Spinal cord (tissue), 4 donors: Measurements from ENCODE around the gene PRKCD. TPM values are rescaled to one million over a fixed set of nuclear protein-coding genes. Genes with fewer than 3 reads are reported as not detected.

ENCODE experiments used
- polyA plus RNA-seq, 2 donors: library from polyadenylated mRNA; unstranded; fragments of 120-200 nt; gene quantifications; one replicate each; pipeline ENCODE4 v1.2.1, GENCODE V29; 2013; ENCODE audit not compliant: insufficient read length in 2 of 2
- total RNA-seq, 2 donors: library from RNA; depleted of rRNA in 1 of 2; stranded (reverse); fragments of 120-200 nt in 1 of 2; fragments of >200 nt in 1 of 2; gene quantifications; one replicate each; pipeline versions ENCODE4 v1.2.3 to v1.2.4, GENCODE V29; 2013 to 2014

Gene PRKCD
- total and polyA plus RNA-seq, 4 donors: 2.9 to 15.0 (median 11.2) TPM

Other genes starting within 250 kb of the PRKCD start
- 10 to 100 TPM; 14.9 to 16.9 TPM for gene SFMBT1, start 115.1 kb upstream of the PRKCD start, total RNA-seq
- 10 to 100 TPM; 10.0 to 10.9 TPM for gene SFMBT1, start 115.1 kb upstream of the PRKCD start, polyA plus RNA-seq
- gene RFT1, start 30.8 kb upstream of the PRKCD start, total RNA-seq: 10 to 100 TPM; 10.8 to 13.4 TPM
- gene RFT1, start 30.8 kb upstream of the PRKCD start, polyA plus RNA-seq: 10 to 100 TPM; 16.1 to 18.3 TPM
- gene TKT, start 94.8 kb downstream of the PRKCD start, total RNA-seq: 100 to 1,000 TPM; 118 to 132 TPM
- gene TKT, start 94.8 kb downstream of the PRKCD start, polyA plus RNA-seq: 100 to 1,000 TPM; 165 to 170 TPM
- 10 to 100 TPM; 13.3 to 18.3 TPM for gene DCP1A, start 186.3 kb downstream of the PRKCD start, total RNA-seq
- gene DCP1A, start 186.3 kb downstream of the PRKCD start, polyA plus RNA-seq: 10 to 100 TPM; 16.2 to 17.0 TPM